GM19193 (cell line): ENCODE data around the gene RAPH1.

Source experiments
- POLR2A ChIP-seq: IDR thresholded peaks from 4 replicates; pipeline ENCODE4 v1.6.1; 2011; ENCODE audit not compliant: insufficient read depth, insufficient read length; ENCODE audit errors: extremely low read depth

RAPH1 gene, protein sequence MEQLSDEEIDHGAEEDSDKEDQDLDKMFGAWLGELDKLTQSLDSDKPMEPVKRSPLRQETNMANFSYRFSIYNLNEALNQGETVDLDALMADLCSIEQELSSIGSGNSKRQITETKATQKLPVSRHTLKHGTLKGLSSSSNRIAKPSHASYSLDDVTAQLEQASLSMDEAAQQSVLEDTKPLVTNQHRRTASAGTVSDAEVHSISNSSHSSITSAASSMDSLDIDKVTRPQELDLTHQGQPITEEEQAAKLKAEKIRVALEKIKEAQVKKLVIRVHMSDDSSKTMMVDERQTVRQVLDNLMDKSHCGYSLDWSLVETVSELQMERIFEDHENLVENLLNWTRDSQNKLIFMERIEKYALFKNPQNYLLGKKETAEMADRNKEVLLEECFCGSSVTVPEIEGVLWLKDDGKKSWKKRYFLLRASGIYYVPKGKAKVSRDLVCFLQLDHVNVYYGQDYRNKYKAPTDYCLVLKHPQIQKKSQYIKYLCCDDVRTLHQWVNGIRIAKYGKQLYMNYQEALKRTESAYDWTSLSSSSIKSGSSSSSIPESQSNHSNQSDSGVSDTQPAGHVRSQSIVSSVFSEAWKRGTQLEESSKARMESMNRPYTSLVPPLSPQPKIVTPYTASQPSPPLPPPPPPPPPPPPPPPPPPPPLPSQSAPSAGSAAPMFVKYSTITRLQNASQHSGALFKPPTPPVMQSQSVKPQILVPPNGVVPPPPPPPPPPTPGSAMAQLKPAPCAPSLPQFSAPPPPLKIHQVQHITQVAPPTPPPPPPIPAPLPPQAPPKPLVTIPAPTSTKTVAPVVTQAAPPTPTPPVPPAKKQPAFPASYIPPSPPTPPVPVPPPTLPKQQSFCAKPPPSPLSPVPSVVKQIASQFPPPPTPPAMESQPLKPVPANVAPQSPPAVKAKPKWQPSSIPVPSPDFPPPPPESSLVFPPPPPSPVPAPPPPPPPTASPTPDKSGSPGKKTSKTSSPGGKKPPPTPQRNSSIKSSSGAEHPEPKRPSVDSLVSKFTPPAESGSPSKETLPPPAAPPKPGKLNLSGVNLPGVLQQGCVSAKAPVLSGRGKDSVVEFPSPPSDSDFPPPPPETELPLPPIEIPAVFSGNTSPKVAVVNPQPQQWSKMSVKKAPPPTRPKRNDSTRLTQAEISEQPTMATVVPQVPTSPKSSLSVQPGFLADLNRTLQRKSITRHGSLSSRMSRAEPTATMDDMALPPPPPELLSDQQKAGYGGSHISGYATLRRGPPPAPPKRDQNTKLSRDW

GRCh38 chr2:203535078-203535783 is at the start of gene RAPH1:
Gene RAPH1 (minus strand): TSS chr2:203535301. CDS start chr2:203495353, 39,948 bp downstream.
- no peak for TF ChIP-seq POLR2A

DNA sequence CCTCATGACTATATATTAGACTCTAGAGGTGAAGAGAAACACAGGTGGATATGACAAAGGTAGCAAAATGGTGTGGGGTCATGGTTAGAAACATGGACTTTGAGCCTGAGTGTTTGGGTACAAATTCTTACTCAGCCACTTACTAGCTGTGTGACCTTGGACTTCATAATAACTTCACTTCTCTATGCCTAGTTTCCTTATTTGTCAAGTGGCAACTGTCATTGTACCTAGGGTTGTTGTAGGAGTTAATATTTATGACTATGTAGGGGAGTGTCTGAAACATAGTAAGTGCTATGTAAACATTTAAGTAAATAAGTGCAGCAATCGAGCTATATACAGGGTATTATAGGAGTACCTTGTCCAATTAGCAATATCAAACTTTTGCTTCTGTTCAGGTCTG is 49.7 kb upstream of the RAPH1 start:
- TF ChIP-seq POLR2A, result no peak

- TF ChIP-seq POLR2A, result no peak
These were observed 48.6 kb upstream of the RAPH1 start for GRCh38 chr2:203583701-203584100.

DNA sequence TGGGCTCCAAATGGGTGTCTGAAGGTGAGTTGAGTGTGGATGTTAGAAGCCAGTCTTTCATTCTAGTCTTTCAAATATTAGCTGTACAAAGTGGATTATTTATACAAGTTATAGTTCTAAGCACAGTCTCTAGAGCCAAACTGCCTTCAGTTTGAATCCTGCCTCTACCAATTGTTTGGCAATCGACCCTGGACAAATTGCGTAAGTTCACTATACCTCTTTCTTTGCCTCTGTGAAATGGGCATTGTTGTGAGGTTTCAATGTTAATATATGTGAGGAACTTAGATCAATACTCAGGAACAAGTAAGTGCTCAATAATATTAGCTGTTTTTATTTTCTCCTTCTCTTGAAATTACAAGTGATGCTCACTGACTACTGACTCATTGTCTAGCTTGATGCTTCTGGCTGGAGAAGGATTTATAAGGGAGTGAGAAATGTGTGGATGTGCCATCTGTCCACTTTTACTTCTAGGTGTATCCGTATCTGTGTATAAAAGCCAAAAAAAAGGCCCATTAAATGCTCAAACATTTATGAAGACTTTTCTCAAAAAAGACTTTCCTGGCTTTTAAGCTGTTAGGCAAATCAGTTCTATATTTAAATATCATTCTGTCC is 48.1 kb upstream of the RAPH1 start:
- no peak for TF ChIP-seq POLR2A

GRCh38 chr2:203582468-203582867 is 47.4 kb upstream of the RAPH1 start:
- TF ChIP-seq POLR2A, result no peak

GRCh38 chr2:203580844-203581243 is 45.7 kb upstream of the RAPH1 start:
- no peak for TF ChIP-seq POLR2A

DNA sequence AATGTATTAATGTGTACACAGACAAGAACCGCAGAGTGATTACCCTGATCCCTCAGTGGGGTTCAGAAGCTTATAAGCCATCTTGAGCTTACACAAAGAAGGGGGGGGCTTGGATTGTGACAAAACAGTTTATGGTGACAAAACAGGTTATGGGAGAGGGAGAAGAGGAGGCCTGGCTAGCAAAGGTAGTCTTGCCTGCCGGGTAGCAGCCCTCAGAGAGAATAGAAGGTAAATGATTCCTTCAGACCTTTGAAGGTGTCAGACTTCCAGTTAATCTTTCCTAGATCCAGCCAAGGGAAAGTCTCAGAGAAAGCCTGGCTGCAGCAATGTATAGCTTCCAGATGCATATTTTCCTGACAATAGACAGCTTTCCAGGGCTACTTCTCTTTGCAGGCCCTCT is 44.6 kb upstream of the RAPH1 start:
- no peak for TF ChIP-seq POLR2A

GRCh38 chr2:203578759-203579643 is 43.9 kb upstream of the RAPH1 start:
- TF ChIP-seq POLR2A, result no peak

DNA sequence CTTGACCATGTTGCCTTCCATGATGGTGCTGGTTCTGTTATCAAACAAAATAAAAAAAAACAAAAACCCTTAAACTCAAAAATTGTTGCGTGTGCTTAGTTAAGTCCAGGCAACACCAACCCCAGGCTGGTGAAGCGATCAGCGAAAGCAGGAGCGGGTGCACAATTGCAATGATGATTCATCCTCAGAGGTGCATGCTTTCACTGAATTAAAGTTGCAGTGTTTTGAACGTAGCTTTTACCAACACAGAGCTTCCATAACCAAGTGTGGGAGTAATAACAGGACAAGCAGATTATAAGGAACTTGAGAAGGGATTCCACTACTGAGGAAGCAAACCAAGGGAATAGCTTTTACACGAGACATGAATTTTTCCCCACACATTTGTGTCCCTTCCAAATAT is 39.7 kb upstream of the RAPH1 start:
- no peak for TF ChIP-seq POLR2A

DNA sequence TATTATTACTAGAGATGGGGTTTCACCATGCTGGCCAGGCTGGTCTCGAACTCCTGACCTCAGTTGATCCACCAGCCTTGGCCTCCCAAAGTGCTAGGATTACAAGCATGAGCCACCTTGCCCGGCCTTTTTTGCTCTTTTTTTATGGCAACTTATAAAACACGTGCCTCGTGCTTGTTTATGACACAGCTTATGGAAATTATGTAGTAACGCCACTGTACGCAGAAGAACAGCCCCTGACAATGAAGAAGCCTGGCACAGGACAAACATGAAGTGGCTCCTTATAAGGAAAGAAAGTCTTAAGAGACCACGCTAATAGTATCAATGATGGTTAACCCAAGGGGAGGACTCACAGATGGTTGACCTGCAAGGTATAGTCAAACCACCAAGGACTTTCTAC is 37.2 kb upstream of the RAPH1 start:
- no peak for TF ChIP-seq POLR2A

DNA sequence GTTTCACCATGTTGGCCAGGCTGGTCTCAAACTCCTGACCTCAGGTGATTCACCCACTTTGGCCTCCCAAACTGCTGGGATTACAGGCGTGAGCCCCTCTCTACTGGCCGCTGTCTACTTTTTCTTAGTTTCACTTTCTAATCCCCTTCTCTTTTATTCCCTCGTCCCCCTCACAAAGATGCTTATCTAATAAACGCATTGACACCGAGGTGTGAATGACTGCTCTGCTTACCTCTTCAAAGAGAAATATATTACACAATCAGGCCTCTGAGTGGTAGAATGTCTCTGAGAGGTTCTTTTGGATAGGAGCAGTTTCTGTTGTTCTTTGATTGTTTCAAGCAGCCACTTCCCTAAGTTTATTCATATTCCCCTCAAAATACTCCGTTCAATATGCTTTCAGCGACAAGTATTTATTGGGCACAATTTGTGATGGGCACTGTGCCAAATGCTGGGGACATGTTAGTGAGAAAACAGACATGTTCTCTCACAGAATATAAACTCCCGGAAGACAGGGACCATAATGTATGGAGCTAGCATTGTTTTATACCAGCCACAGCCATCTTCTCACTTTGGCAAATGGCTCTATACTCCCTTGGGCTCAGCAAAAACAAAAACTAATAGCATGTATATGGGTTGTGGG is 34.7 kb upstream of the RAPH1 start:
- no peak for TF ChIP-seq POLR2A

DNA sequence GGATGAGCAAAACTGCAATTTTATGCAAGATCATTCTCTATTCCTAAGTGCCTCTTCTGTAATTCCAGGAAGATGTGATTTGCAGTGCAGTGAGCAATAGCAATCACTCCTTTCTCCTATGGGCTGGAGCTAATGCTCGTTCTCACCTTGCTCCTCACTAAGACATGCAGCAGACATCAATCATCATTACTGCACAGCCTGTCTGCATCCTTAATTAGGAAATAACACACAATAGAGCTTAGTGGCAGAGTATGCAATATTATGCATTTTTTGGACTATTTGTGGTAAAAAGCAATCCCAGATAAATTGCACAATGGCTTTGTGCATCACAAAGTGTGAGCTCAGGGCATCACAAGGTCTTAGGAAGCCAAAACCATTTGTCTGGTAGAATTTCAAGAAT is 32.6 kb upstream of the RAPH1 start:
- TF ChIP-seq POLR2A, result no peak

GRCh38 chr2:203566161-203566560 is 31.1 kb upstream of the RAPH1 start:
- TF ChIP-seq POLR2A, result no peak
